Fibroblast of skin of right quadriceps (primary cell): ENCODE data around the gene JAG2.

Experiments used
- DNase-seq: peaks from one replicate; pipeline ENCODE4 v3.0.0-alpha.2; 2013

Gene JAG2

DNA sequence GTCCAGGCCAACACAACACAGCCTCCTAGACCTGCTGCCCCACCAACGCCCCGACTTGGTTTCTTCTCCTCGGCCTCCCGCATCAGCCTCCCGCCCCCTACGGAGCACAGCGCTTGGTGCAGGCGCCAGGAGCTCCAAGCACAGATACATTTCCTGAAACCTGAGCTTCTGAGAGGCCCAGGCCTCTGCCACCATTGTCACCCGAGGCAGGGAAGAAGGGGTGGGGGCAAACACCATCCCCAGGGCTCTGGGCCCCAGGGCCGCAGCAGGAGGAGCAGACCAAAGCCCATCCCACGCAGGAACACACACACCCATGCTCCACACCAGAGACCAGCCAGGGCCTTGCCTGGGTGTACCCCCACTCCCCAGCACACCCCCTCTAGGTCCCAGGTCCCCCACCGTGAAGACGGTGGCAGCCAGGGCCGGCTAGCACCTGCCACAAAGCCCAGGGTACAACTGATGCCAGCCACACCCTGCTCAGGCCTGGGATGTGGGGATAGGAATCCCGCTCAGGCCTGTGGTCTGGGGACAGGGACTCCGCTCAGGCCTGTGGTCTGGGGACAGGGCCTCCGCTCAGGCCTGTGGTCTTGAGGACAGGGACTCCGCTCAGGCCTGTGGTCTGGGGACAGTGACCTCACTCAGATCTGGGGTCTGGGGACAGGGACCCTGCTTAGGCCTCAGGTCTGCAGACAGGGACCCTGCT, 5.4 kb downstream of the JAG2 start:
- no peak for DNase-seq

DNA sequence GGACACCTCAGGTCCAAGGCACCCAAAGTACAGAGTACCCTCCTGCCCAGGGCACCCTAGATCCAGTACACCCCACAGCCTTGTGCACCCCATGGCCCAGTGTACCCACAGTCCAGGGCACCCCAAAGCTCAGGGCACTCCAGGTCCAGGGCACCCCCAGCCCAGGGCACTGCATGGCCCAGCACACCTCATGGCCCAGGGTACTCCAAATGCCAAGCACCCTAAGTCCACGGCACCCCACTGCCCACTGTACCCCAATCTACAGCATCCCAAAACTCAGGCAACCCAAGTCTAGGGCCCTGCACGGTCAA, 6.0 kb downstream of the JAG2 start:
- DNase-seq: no peak

DNA sequence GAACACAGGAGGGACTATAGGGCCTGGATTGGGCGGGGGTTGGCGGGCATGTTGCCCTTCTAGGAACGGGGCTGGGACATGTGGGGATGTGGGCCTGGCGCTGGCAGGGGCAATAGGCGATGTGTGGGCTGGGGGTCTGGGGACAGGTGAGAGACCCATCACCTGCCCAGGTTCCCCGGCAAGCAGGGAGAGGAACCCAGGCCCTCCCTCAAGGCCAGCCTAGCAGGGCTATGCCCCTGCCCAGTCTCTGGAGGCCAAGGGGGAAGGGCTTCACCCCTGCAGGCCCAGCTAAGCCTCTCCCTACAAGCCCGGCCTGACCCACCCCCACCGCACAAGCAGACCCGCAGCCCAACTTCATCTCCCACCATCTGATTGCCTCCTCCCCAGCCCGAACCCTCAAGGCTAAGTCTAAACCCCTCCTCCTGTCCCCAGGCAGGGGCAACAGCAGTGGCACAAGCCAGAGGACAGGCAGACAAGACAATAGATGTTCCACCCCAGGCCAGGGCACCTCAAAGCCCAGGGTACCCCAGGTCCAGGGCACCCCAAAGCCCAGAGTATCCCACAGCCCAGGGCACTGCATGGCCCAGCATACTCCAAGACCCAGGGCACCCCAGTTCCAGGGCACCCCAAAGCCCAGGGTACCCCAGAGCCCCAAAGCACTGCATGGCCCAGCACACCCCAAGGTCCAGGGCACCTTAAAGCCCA, 6.5 kb downstream of the JAG2 start:
- peak; percentile 21 for DNase-seq

DNA sequence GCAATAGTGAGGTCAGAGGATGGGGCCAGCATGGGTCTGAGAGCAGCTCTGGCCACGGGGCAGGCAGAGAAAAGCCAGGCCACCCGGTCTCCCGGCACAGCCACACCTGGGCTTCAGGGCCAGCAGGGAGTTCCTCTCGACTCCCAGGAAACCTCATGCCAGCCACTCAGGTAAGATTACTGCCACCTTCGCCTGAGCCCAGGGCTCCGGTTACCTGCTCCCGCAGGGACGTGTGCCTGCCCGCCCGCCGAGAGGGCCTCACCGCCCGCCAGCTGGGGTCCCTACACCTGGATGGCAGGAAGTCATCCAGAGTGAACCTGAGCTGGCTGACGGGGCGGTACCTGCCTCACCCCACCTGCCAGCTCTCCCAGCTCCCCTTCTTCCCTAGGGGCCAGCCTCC, 7.3 kb downstream of the JAG2 start:
- DNase-seq: no peak

DNA sequence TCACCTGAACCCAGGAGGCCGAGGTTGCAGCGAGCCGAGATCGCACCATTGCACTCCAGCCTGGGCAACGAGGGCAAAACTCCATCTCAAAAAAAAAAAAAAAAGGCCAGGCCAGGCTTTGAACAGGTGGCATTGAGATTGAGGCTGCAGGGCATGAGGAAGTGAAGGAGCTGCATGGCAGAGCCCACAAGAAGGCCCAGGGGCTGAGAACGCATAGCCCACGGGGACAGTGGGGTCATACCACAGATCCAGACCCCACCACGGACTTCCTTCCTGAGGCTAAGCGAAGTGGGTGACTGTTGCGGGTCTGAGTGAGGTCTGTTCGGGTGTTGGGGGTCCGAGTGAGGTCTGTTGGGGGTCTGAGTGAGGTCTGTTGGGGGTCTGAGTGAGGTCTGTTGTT, 7.8 kb downstream of the JAG2 start:
- DNase-seq: no peak

DNA sequence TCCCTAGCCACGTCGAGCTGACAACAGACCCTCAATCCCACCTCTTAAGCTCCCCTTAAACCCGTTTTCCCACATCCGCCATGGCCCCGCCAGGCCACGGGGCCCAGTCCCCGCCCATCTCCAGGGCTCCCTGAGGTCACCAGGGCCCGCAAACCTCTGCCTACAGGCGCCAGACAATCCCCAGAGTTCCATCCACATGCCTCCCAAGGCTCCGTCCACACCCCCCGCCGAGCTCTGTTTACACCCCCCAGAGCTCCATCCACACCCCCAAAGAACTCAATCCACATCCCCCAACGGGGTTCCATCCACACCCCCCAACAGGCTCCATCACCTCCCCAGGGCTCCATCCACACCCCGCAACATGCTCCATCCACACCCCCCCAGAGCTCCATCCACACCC, 9.2 kb downstream of the JAG2 start:
- DNase-seq: no peak

DNA sequence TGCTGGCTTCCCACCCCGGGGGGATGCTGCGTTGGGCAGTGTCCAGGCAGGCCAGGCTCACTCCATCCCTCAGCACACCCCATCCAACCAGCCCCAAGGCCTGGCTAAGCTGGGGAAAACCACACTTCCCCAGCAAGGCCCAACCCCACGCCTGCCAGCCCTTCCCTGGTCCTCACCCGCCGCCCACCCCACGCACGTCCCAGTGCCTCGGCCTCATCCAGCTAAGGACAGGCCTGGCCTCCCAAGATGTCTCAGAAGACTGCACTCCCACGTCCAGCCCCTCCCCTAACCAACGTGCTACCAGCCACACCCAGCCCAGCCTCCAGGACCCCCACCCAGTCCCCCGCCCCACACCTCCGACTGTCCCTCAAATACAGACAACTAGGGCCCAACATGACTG, 9.8 kb downstream of the JAG2 start:
- no peak for DNase-seq

DNA sequence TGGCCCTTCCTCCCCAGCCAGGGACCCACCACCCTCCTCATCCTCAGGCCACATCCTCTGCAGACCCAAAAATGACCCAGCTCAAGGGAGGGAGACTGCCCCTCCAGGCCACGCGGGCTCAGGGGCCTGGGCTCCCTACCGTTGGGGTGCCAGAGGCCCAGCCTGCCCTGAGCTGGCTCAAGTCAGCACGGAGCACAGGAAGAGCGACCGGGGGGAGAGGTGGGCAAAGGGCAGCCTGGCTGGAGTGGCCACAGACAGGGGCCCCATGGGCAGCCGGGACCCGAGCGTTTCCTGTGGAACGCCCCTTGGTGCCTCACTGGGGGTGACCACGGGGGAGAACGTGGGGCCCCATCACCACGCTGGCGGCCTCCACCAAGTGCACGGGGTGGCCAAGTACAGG, 10.7 kb downstream of the JAG2 start:
- no peak for DNase-seq

DNA sequence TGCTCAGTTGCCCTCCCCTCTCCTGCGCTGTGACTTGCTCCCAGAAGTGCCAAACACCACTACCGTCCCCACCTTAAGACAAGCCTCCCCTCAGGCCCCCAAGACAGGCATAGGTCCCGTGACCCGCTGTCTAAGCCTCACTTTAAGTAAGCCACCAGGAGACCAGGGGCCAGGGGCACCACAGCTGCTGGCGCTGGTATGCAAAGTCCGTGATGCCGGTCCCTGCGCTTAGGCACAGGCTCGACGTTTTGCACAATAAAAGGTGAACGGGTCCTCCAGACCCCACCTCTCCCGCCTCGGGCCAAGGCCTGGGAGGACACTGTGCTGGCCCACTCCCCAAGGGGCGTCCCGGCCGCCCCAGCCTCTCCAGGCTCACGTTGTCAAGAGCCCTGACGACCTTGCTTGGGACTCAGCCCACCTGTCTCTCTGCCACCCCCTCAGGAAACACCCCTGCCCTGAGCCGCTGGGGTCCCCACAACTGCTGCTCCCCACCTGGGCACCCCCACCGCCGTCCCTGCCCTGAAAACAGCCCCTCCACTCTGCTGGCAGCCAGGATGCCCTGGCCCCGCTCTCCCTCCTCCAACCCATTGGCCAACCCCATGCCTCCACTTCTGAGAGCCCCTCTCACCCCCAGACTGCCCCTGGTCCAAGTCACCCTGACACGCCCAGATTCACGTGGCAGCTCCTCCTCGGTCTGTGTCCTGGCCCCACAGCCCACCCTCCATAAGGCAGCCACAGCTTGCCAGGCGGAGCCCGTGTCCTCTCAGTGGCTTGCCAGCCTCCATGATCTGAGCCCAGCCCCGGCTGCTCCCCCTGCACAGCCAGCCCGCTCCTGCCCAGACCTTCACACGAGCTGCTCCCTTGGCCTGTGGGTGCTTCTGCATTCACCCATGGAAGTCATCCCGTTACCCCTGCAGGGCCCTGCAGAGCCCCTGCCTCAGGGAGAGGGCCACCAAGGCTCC, 11.9 kb downstream of the JAG2 start:
- DNase-seq: no peak

DNA sequence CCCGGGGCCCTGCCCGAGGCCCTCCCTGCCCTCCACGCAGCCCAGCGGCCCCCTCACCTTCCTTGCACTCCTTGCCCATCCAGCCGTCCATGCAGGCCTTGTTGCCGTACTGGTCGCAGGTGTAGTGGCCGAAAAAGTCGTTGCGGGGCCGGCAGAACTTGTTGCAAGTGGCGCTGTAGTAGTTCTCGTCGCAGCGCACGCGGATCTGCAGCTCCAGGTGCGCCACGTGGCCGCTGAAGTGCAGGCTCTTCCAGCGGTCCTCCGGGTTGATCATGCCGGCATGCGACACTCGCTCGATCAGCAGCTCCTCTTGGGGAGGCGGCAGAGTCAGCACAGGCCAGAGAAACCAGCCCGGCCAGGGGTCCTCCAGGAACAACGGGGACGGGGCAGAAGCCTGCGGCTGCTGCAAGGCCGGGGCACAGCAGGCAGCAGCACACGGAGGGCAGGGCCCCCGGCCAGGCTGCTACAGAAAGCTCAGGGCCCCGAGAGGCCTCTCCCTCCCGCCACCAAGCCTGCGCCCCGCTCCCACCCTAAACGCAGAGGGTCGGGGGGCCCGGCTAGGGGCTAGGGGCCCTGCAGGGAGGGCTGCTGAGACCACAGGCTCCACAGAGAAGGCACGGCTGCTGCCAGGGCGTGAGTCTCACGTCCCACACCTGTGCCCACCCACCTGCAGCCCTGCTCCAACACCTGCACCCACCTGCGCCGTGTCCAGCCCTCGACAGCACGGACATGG, 12.7 kb downstream of the JAG2 start:
- no peak for DNase-seq

DNA sequence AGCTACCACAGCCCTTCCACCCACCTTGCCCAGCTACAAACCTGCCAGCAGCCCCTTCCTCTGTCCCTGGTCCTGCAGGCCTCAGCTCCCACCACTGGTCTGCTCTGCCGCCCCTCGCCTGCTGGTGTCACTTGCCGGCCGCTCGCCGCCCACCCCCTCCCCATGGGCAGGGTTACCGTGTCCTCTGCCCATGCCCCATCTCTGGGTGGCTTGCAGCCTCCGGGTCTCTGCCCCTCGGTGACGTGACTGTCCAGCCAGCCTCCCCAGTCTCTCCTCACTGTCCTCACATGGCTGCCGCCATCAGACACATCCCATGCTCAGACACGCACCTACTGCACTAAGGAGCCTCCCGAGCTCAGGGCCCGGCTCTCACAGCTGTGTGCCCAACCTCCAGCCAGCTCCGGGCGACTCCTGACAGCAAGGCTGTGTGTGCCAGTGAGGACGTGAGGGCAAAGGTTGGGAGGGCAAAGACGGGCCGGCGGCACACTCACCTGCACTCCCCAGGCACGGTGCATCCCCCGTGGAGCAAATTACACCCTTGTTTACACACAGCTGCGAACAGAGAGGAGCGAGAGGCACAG, 13.4 kb downstream of the JAG2 start:
- no peak for DNase-seq

DNA sequence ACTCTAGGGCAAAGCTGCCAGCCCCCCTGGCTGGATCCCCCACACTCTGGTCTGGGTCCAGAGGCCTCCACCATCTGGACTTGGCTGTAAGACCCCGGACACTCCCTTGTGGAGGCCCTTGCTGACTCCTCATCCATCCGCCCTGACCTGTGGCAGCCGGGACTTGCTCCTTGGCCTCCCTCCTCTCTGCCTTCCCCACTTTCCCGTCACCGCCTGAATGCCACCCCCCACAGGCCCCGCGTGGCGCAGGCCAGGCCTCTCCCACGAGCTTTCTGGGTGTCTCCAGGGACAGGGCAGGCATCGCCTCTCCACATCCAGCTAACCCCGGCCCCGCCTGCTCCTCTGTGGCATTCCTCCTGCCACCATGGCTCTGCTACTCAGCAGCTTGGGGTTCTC, 14.1 kb downstream of the JAG2 start:
- DNase-seq: no peak

DNA sequence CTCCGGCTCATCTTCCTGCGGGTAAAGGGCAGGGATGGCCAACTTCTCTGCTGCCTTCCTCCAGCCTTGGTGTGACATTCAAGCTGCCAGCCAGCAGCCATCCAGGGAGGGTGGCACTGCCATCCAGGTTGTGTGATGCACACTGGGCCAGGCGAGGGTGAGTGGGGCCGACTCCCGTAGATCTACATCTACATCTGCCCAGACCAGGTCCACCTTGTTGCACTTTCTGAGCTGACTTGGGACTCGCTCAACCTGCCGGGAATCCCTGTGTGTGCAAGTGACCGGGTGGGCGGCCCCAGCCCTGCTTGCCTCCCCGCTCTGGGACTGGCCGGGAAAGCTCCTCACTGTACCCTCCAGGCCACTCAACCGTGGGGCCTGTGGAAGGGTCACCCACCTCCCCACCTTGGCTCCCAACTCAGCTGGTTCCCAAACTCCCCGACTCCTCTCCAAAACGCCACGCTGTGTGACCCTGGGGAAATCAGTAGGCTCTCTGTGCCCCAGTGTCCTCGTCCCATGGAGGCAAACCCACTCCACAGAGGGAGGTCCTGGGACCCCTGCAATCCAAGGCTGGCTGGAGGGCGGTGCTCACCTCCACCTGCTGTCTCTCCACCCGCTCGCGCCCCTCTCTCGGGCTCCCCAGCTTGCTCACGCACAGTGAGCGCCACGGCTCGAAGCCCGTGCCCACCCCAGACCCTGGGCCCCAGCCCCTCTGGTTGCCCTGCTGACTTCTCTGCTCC, 14.7 kb downstream of the JAG2 start:
- no peak for DNase-seq

DNA sequence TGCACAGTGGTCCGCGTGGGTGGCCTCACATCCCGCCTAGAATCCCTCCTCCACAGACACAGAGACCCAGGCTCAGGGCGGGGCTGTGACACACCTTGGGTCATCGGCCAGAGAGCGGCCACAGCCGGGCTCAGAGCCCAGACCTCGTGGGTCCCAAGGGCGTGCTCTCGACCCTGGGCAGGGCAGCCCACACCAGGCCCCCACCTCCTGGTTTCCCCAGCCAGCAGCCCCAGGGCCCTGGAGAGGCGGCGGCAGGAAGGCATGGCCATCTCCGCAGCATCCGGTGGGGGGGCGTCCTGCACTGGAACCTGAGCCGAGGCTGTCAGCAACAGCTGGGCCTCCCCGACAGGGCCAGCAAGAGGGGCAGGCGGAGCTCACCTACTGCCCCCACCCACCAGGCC, 15.2 kb downstream of the JAG2 start:
- DNase-seq: no peak

DNA sequence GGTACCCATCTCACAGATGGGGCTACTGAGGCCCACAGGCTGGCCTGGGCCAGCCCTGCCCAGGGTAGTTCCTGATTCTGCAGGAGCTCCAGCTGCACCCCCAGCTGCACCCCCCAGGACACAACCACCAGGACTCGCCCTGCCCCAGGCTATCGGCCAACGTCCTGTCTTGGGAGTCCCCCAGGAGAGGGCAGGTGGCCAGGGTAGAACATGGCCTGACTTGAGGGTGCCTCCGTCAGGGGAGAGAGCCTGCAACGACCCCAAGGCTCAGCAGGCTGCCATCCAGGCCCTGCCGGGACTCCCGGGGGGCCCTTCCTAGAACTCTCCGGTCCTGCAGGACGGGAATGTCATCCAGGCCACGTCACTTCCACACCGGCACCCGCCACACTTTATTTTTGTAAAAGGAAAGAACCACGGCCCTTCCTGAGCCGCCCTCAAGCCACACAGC, 15.8 kb downstream of the JAG2 start:
- DNase-seq: no peak

DNA sequence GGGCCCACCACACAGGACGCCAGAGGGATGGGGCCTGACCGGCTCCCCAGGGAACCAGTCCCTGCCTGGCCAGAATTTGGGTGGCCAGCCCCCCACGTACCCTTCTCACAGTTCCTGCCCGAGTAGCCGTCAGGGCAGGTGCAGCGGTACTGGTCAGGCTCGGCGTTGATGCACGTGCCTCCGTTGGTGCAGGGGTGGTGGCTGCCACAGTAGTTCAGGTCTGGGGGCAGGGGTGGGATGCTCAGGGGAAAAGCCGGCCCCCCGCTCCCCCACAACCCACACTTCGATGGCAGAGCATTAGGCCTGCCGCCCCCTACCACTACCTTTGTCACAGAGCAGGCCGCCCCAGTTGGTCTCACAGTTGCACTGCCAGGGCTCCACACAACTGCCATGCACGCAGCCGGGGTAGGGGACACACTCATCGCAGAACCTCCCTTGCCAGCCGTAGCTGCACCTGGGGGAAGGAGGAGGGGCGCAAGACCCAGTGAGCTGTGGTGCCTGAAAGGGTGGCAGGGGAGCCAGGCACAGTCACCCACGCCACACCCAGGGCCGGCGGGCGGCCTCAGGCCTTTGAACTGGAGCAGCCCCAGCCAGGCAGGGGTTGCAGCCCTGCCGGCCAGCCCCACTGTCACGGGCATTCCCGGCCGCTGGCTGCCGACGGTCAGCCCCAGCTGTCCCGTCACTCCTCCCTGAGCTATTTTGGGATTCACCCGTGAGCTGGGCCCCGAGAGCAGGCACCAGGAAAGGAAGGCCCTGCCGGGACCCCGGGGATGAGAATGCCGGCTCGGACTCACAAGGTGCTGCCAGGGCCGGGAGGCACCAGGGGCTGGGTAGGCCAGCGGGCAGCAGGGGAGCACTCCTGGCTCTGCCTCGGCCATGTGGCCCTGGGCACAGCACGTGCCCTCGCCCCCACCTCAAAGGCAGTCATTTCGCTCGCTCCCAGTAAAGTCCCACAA, 16.5 kb downstream of the JAG2 start:
- DNase-seq: no peak

DNA sequence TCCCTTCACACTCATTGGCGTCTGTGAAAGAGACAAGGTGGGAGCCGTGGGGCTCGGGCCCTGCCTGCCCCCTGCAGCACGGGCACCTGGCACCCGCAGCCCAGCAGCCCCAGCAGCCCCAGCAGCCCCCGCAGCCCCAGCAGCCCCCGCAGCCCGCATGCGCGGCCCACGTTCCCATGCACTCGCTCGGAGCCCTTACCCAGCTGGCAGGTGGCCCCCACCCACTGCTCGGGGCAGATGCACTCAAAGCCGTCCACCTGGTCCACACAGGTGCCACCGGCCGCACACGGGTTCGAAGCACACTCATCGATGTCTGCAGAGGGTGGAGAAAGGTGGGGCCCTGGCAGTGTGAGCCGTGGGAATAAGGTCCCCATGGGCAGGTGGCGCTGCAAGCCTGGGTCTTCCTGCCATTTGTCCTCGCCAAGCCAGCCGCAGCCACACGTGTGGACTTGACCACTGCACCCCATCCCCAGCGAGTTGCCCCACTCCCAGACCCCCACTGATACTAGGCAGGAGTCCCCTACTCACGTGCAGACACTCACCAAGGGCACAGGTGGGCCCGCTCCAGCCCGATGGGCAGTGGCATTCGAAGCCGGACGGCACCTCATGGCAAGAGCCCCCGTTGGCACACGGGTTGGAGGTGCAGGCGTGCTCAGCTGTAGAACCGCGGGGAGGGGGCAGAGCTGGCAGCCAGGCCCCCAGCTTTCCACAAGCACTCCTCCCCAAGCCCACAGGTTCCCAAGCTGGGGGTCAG, 17.3 kb downstream of the JAG2 start:
- DNase-seq: no peak

DNA sequence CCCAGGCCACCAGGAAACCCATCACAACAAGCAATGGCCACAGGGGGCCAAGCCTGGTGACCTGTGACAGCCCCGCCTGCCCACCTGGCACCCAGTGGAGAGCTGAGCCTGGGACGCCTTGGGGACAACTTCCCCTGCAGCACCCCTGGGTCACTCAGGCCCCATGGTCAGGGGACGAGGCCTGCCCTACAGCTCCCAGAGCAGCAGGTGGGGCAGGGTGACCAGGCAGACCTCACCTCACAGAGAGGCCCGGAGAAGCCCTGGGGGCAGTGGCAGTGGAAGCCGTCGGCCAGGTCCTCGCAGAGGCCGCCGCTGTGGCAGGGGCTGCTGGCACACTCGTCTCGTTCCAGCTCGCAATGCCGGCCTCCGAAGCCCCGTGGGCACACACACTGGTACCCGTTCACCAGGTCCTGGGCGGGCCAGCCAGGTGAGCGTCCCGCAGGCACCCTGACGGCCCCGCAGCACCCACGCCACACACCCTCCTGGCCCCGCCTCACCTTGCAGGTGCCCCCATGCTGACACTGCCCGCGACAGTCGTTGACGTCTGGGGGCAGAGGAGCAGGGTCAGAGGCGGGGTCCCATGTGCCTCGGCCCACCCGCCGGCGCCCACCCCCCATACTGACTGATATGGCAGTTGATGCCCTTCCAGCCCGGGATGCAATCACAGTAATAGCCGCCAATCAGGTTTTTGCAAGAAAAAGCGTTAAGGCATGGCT, 18.1 kb downstream of the JAG2 start:
- DNase-seq: no peak

DNA sequence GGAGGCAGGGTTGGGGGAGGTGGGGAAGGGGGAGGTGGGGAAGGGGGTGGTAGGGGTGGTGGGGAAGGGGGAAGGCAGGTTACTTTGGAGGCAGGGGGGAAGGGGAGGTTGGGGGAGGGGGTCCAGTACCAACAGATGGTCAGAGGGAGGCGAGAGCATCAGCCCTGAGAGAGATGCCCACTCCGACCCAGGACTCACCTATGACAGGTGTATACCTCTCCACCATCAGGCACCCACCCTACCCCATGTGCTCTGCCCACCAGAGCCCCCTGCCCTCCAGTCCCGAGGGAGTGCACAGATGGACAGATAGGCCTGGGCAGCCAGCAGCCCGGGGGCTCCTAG, 18.6 kb downstream of the JAG2 start:
- DNase-seq: no peak
